Stimulated activated CD8-positive, alpha-beta memory T cell treated with anti-CD3 and anti-CD28 coated beads, Interleukin-12 subunit alpha, Interleukin-12 subunit beta, amount 100 ng/mL, for 1 hour (primary cell): ENCODE results near the gene CPT1A.
A peak's percentile ranks its signal among the peaks of the same experiment; 100 is the strongest.

Experiments
- DNase-seq: peaks from one replicate; pipeline ENCODE4 v3.0.0-alpha.2; 2020; ENCODE audit warnings: low read depth

CPT1A gene

GRCh38 chr11:68798221-68798813, 43.4 kb downstream of the CPT1A start:
- DNase-seq = peak; percentile 20

GRCh38 chr11:68796801-68797200, 44.9 kb downstream of the CPT1A start:
- no peak for DNase-seq

GRCh38 chr11:68792400-68792966, 49.2 kb downstream of the CPT1A start:
- no peak for DNase-seq

DNA sequence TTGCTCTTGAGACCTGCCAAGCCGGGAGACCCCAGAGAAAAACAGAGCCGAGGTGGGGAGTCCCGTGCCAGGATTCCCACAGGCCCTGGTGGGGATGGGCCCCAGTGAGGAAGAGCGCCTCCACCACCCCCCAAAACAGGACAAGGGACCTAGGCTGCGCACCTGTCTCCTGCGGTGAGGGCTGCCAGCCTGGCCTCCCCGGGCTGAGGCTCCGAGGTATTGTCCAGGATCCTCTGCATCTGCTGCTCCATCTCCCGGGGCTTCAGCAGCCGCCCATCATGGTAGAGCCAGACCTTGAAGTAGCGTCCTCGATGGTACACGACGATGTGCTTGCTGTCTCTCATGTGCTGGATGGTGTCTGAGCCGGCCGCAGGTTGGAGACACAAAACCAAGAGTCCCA, 57.1 kb downstream of the CPT1A start:
- DNase-seq = no peak

DNA sequence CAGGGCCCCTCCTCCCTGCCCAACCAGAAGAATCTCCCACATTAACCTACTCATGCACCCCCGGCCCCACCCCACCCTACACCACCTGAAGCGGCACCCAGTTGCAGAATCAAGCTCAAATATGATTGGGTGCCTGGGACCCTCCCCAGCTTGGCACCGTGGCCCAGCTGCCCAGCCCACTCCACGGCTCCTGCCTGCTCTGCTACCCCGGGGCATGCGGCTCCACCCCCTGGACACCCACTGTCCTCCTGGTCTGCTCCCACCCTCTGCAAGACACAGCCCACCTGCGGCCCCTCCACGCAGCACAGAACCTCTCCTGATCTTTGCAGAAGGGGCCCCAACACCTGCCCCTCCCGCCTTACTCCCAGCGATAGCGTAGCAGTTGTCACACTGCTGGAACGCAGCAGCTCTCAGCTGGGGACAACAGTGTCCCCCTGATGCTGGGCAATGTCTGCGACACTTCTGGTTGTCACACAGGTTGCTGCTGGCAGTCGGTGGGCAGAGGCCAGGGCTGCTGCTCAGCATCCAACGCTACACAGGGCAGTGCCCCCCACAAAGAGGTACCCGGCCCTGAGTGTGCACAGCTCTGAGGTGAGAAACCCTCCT, 58.4 kb downstream of the CPT1A start:
- DNase-seq = no peak

- no peak for DNase-seq
Observed at GRCh38 chr11:68782711-68783110, 59.0 kb downstream of the CPT1A start.

DNA sequence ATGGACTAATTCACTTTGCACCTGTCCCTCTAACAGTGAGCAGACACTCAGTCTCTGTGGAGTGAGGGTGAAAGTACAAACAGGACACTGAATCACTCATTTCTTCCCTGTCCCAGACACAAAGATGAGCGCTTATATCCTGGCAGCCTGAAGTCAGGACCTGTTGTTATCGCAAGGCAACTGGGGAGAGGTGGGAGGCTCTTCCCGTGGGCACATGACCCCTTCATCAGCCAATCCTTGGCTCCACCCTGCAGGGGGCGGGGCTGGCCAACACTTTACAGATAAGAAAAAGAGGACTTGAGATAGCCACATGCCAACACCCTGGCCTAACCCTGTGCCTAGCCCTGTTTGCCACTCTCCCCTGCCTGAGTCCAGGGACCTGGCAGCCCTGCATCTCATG, 60.9 kb downstream of the CPT1A start:
- no peak for DNase-seq

GRCh38 chr11:68778205-68778604, 63.5 kb downstream of the CPT1A start:
- DNase-seq = no peak

GRCh38 chr11:68776442-68777235, 65.1 kb downstream of the CPT1A start:
- no peak for DNase-seq

DNA sequence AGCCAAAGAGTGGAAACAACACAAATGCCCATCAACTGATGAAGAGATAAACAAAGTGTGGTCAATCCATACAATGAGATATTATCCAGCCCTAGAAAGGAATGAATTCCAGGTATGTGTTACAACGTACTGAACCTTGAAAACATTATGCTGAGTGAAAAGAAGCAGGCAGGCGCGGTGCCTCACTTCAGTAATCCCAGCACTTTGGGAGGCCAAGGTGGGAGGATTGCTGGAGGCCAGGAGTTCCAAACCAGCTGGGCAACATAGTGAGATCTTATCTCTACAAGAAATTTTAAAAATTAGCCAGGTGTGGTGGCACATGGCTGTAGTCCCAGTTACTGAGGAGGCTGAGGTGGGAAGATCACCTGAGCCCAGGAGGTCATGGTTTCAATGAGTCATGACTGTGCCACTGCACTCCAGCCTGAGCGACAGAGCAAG, 65.7 kb downstream of the CPT1A start:
- DNase-seq = no peak

DNA sequence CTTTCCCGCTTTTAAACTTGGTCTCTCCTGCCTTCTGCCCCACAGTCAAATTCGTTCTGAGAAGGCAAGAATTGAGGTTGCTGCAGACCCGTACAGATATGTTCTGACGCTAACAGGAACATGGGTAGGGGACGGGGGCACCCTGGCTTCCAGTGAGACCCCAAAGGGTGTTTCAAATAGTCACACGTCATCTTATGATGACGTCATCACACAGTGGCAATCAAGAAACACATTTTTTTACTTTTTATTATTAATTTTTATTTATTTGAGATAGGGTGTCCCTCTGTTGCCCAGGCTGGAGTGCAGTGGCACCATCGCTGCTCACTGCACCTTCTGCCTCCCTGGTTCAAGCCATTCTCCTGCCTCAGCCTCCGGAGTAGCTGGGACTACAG, 67.5 kb downstream of the CPT1A start:
- DNase-seq = no peak

GRCh38 chr11:68773521-68774193, 68.1 kb downstream of the CPT1A start:
- no peak for DNase-seq

GRCh38 chr11:68772936-68773335, 68.8 kb downstream of the CPT1A start:
- DNase-seq = no peak

GRCh38 chr11:68770781-68771180, 70.9 kb downstream of the CPT1A start:
- DNase-seq = no peak

DNA sequence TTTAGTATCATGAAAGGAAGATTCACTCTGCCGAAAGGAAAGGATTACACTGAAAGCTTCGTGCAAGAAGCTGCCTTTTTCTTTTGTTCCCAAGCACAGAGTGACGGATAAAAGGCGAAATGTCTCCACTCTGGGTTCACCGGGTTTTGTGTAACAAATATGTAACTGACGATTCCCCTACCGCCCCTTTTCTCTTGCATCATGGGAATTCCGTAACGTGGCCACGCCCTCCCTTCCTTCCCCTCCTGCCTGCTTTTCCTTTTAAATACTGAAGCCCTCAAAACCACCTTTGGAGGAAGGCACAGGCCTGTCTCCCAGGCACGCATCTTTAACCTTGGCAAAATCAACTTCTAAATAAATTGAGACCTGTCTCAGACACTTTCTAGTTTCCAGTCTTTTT, 74.0 kb downstream of the CPT1A start:
- DNase-seq = no peak

- no peak for DNase-seq
Observed at GRCh38 chr11:68766786-68767185, 74.9 kb downstream of the CPT1A start.

DNA sequence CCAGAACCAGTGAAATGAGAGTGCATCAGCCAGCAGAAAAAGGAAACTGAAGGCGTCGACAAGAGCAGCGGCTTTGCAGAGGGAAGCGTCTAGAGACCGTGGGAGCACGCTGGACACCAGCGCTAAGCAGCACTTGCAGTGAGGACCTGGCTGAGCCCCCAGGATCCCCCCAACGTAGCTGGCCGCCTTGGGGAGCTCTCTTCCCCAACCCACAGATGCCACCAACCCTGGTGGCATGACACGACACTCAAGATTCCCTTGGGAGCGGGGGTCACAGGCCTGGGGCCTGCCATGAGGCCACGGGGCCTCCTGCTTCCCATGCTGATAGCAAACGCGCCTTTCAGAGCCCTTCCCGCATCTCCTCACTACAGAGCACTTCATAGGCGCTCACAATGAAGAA, 77.0 kb downstream of the CPT1A start:
- no peak for DNase-seq

- no peak for DNase-seq
Observed at GRCh38 chr11:68763926-68764657, 77.6 kb downstream of the CPT1A start.

- DNase-seq = no peak
Observed at GRCh38 chr11:68763181-68763721, 78.5 kb downstream of the CPT1A start.

DNA sequence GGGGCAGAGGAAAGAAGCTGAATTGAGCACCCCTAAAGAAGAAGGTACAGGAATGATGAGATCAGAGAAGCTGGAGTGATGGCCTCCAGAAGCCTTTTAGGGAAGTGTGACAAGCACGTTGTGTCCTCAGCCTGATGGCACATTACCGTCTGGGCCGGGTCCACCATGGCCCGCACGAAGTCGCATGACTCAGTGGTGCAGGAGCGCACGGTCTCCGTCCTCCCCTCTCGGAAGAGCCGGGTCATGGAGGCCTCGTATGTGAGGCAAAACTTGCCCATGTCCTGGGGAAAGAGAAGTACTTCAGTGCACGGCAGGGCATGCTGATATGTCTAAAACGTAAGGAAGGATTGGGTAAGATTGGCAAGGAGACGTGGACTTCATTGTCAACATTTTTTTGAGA, 79.2 kb downstream of the CPT1A start:
- DNase-seq = no peak

- DNase-seq = no peak
Observed at GRCh38 chr11:68761801-68762200, 79.9 kb downstream of the CPT1A start.

DNA sequence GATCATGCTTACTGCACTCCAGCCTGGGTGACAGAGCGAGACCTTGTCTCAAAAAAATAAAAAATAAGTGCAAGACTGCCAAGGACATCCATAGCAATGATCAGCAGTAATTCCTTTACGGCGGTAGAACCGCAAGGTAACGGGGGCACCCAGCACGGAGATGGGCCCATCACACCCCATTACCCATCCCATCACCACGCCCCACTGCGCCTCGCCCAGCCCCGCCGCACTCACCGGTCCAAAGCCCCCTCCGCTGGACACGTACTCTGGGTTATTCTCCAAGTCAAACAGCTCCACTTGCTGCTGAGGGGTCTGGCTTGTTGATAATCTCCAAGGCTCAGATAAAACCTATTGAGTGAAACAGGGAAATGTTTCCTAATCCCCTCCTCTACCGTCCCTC, 81.7 kb downstream of the CPT1A start:
- DNase-seq = no peak
